ENCODE measurements around the gene C8A. TPM values are rescaled to one million over a fixed set of nuclear protein-coding genes. Genes with fewer than 3 reads are reported as not detected.

Gene C8A
- total RNA-seq, 1 donor from 2014 or later: not detected

- no peak for DNase-seq
These were observed 112.8 kb downstream of the C8A start for GRCh38 chr1:56967355-56967754.

Other genes starting within 250 kb of the C8A start
- 81.1 TPM for gene PRKAA2, start 209.5 kb upstream of the C8A start, total RNA-seq
- 0.31 TPM for gene FYB2, start 35.4 kb upstream of the C8A start, total RNA-seq
- gene C8B, start 111.2 kb downstream of the C8A start, total RNA-seq: not detected